Activated CD4-positive, alpha-beta T cell treated with anti-CD3 and anti-CD28 coated beads, Interleukin-2, amount 10 ng/mL, durations not matched to agents 7 days and 5 days (primary cell): ENCODE data around the gene MAML3. TPM values are rescaled to one million over a fixed set of nuclear protein-coding genes. Genes with fewer than 3 reads are reported as not detected.
"Not testable (repeated sequence)": the region's sequence is repeated elsewhere in the genome, so short reads cannot be mapped to it uniquely, and the experiment has no call there.

ENCODE experiments used
- CTCF ChIA-PET: fragments of 350-600 bp; sonication (Branson Sonifier 250); formaldehyde crosslinking; loops from one replicate; lab custom pipeline; 2021; ENCODE audit warnings: antibody characterized with exemption; lab: Charles Lee
- POLR2A ChIA-PET: fragments of 350-600 bp; sonication (Branson Sonifier 250); formaldehyde crosslinking; loops from one replicate; lab custom pipeline; 2021; ENCODE audit warnings: antibody characterized with exemption; lab: Charles Lee
- DNase-seq: peaks from one replicate; pipeline ENCODE4 v3.0.0-alpha.2; 2020
- H3K27ac Mint-ChIP-seq: one replicate; pipeline ENCODE4 v1.8.0; 2021; ENCODE audit warnings: mild to moderate bottlenecking, moderate library complexity, mixed read lengths
- H3K27me3 Mint-ChIP-seq: one replicate; pipeline ENCODE4 v1.8.0; 2021; ENCODE audit warnings: mixed read lengths
- H3K36me3 Mint-ChIP-seq: one replicate; pipeline ENCODE4 v1.8.0; 2021; ENCODE audit warnings: low read depth, mixed read lengths
- H3K4me1 Mint-ChIP-seq: one replicate; pipeline ENCODE4 v1.8.0; 2021; ENCODE audit warnings: mixed read lengths
- H3K4me3 Mint-ChIP-seq: one replicate; pipeline ENCODE4 v1.8.0; 2021; ENCODE audit warnings: mild to moderate bottlenecking, moderate library complexity, mixed read lengths
- H3K9me3 Mint-ChIP-seq: one replicate; pipeline ENCODE4 v1.8.0; 2021; ENCODE audit warnings: mixed read lengths
- total RNA-seq, 2 experiments: library from RNA; stranded (reverse); gene quantifications; one replicate each; pipeline ENCODE4 v1.2.3, GENCODE V29; 2021

The MAML3 gene
- total RNA-seq, 2 experiments from 2014 or later = 2.0 to 2.2 TPM

DNA sequence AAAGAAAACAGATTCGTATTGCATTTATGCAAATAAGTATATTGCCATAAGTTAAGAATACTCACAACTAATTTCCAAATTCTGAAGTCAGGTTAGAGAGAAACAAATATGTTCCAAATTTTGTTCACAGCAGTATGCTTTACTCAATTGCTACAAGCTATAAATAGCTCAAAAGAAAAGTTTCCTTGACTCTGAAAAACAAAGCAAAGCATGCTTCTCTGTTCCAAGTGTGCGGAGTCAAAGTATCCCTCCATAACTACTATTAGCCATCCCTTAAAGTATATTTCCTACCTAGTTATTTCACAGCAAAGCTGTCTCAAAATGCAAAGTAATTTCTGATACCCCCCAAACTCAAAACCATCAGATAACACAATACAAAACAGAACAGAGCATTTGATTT, 441.1 kb downstream of the MAML3 start:
- H3K9me3 Mint-ChIP-seq = peaks cover 3% of the 10 kb centered on the region
- no peak for DNase-seq
- POLR2A ChIA-PET = no interaction called here

DNA sequence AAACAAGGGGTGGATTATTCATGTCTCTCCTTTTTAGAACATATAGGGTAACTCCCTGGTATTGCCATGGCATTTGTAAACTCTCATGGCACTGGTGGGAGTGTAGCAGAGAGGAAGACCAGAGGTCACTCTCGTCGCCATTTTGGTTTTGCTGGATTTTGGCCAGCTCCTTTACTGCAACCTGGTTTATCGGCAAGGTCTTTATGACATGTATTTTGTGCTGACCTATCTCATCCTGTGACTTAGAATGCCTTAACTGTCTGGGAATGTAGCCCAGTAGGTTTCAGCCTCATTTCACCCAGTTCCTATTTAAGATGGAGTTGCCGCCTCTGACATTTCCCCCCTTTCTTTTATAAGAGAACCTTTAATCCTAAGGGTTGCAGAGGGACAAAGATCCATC, 442.5 kb downstream of the MAML3 start:
- ChIA-PET CTCF (interaction anchor here (1.6 kb wide), 1 partner anchor 21 kb away, joined by 3 read pairs; no protein-coding TSS in a partner anchor), POLR2A (no interaction called here)

More for the DNA sequence above, 441.1 kb downstream of the MAML3 start:
- CTCF ChIA-PET = no interaction called here
- no peak overlapping the region for H3K27ac Mint-ChIP-seq
- H3K4me1 Mint-ChIP-seq = no peaks in the 10 kb centered on the region
- peaks cover 6% of the 10 kb centered on the region for H3K36me3 Mint-ChIP-seq
- H3K4me3 Mint-ChIP-seq = no peak overlapping the region
- H3K27me3 Mint-ChIP-seq = no peaks in the 10 kb centered on the region

DNA sequence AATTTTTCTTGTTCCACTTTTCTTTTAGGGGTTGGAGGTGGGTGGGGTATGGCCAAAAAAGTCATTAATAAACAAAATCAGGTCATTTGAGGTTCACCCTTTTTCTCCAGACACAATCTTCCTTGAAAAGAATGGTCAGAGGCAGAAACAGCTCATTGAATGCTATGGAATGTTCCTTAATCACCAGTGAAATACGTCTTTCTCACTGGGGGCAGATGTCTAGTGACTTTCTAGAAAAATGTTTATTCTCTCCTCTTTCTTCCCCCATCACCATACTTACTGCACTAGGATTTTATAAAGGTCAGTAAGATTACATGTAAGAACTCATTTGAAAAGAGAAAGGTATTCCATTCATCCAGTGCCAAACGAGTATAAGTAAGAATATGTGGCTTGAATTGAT, 443.9 kb downstream of the MAML3 start:
- no peak for DNase-seq
- peaks cover 17% of the 10 kb centered on the region for H3K36me3 Mint-ChIP-seq
- CTCF ChIA-PET = interaction anchor here (0.6 to 1.9 kb wide), 3 partner anchors 10 to 95 kb away, joined by 4 to 5 read pairs (median 4); no protein-coding TSS in a partner anchor
- no peaks in the 10 kb centered on the region for H3K4me1 Mint-ChIP-seq
- H3K4me3 Mint-ChIP-seq = no peak overlapping the region
- H3K27me3 Mint-ChIP-seq = no peaks in the 10 kb centered on the region
- H3K27ac Mint-ChIP-seq = no peak overlapping the region
- peaks cover 4% of the 10 kb centered on the region for H3K9me3 Mint-ChIP-seq
- POLR2A ChIA-PET = no interaction called here

More for the DNA sequence above, 442.5 kb downstream of the MAML3 start:
- H3K27me3 Mint-ChIP-seq = no peaks in the 10 kb centered on the region
- DNase-seq = no peak
- no peak overlapping the region for H3K4me3 Mint-ChIP-seq
- peaks cover 4% of the 10 kb centered on the region for H3K9me3 Mint-ChIP-seq
- no peak overlapping the region for H3K27ac Mint-ChIP-seq
- no peaks in the 10 kb centered on the region for H3K4me1 Mint-ChIP-seq
- peaks cover 7% of the 10 kb centered on the region for H3K36me3 Mint-ChIP-seq

DNA sequence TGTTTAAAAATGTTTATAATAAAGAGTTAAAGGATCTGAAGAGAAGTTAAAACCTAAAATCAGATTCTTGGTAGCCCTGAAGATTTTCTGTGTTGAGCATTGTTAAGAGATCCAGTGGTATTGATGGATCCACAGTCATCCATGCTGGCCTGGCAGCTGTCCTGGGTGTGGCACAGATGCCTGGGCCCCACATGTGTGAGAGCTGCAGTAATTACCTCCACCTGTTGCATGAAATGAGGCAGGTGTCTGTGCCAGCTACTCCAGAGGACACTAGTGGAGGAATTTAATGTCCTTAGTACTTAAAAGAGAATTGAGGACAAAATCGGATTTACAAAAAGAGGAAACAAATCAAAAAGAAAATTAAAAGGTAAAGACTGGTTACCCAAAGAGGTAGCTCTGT, 444.3 kb downstream of the MAML3 start:
- H3K27ac Mint-ChIP-seq = no peak overlapping the region
- CTCF ChIA-PET = interaction anchor here (0.6 to 1.9 kb wide), 3 partner anchors 9 to 95 kb away, joined by 4 to 5 read pairs (median 4); no protein-coding TSS in a partner anchor
- no peak for DNase-seq
- H3K4me1 Mint-ChIP-seq = no peaks in the 10 kb centered on the region
- H3K36me3 Mint-ChIP-seq = peaks cover 18% of the 10 kb centered on the region
- H3K27me3 Mint-ChIP-seq = no peaks in the 10 kb centered on the region
- H3K9me3 Mint-ChIP-seq = peaks cover 4% of the 10 kb centered on the region
- POLR2A ChIA-PET = no interaction called here
- H3K4me3 Mint-ChIP-seq = no peak overlapping the region

DNA sequence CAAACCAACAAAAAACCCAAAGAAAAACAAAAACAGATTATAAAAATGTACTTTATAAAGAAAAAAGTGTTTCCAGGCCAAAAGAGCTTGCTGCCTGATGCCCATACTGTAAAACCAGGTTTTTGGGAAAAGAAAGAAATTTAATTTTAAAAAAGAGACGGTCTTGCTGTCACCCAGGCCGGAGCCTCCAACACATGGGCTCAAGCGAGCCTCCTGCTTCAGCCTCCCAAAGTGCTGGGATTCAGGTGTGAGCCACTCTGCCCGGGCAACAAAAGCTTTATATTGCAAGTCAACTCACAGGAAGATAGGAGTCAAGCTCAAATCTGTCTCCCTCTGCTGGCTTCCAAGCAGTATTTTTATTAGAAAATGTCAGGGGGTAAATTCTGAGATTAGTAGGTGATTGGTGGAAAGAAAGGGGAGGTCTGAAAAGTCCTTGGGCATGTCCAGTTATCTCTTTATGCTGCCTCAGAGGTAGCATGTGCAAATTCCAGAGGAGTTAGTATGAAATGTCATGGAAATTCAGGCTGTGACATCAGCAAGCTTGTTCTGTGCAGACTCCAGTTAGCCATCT, 449.0 kb downstream of the MAML3 start:
- H3K27ac Mint-ChIP-seq = no peak overlapping the region
- CTCF ChIA-PET = interaction anchor here (0.5 to 1.5 kb wide), 7 partner anchors 11 to 260 kb away, joined by 3 to 4 read pairs (median 3); no protein-coding TSS in a partner anchor
- POLR2A ChIA-PET = no interaction called here

DNA sequence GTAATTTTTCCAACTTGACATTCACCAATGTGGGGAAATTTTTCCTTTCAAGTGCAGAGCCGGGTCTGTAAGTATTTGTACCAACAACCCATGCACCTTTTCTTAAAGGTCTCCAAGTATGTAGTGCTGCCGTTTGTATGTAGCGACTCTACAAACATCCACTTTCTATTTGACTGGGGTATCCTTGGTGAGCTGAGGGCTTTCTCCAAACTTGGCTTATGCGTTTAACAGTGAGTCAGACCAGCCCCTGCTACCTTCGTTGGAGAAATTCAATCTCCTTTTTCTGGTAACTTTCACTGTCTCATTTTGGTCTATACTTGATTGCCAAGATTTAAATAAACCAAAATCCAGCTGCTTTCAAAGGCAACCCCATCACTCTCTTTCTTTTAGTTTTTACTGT, 453.4 kb downstream of the MAML3 start:
- Mint-ChIP-seq H3K36me3 (peaks cover 39% of the 10 kb centered on the region), H3K27me3 (no peaks in the 10 kb centered on the region), H3K27ac (no peak overlapping the region), H3K4me3 (no peak overlapping the region), H3K9me3 (peaks cover 5% of the 10 kb centered on the region), H3K4me1 (peaks cover 3% of the 10 kb centered on the region)
- DNase-seq = no peak
- CTCF ChIA-PET = interaction anchor here (1.4 to 1.7 kb wide), 3 partner anchors 10 to 34 kb away, joined by 3 to 5 read pairs (median 4); no protein-coding TSS in a partner anchor
- POLR2A ChIA-PET = no interaction called here

More for the DNA sequence above, 449.0 kb downstream of the MAML3 start:
- Mint-ChIP-seq H3K9me3 (peaks cover 4% of the 10 kb centered on the region), H3K4me3 (no peak overlapping the region), H3K4me1 (no peaks in the 10 kb centered on the region), H3K27me3 (no peaks in the 10 kb centered on the region), H3K36me3 (peaks cover 36% of the 10 kb centered on the region)
- no peak for DNase-seq

DNA sequence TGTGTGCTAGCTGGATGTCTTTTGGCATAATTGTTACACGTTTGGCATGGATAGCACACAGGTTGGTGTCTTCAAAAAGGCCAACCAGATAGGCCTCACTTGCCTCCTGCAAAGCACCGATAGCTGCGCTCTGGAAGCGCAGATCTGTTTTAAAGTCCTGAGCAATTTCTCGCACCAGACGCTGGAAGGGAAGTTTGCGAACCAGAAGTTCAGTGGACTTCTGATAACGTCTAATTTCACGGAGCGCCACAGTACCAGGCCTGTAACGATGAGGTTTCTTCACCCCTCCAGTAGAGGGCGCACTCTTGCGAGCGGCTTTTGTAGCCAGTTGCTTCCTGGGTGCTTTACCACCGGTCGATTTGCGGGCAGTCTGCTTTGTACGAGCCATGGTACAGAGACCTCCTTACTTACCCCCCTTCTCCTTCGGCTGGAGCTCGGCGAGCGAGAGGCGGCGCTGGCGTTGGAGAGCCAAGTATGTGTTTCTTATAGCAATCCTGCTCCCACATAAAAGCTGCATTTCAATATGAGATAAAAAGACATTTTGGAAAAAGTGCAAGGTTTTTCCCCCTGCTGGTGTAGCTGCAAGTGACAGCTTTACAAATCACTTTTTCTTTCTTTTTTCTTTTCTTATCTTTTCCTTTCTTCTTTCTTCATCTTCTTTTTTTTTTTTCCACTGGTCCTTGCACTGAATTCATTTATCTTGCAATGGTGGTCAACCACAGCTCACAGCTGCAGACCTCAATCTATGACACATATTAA, 455.6 kb downstream of the MAML3 start:
- not testable (repeated sequence) for H3K4me1 Mint-ChIP-seq, H3K9me3 Mint-ChIP-seq, H3K27me3 Mint-ChIP-seq, DNase-seq, H3K4me3 Mint-ChIP-seq
- peak overlapping the region; percentile 46 for H3K27ac Mint-ChIP-seq
- POLR2A ChIA-PET = interaction anchor here (0.6 kb wide), 3 partner anchors 41 to 559 kb away, joined by 3 to 5 read pairs (median 4); no protein-coding TSS in a partner anchor
- H3K36me3 Mint-ChIP-seq = peaks cover 27% of the 10 kb centered on the region
- CTCF ChIA-PET = interaction anchor here (0.5 to 1.6 kb wide), 2 partner anchors 101 to 551 kb away, joined by 3 to 5 read pairs; no protein-coding TSS in a partner anchor

DNA sequence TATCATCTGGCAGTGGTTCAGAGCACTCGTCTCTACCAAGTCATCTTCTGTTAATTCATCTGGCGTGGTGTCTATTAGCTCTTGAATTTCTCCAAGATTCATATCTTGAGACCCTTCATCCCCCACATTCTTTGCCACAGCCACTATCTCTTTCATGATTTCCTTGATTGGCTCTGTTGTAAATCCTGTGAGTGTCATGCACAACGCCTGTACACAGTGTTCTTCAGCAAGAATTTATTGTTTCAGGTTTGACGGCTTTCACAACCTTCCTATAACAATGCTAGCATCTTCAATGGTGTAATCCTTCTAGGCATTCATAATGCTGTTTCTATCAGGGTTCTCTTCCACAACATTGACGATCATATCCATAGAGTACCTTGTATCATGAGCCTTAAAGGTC, 457.5 kb downstream of the MAML3 start:
- Mint-ChIP-seq H3K27ac (no peak overlapping the region), H3K4me3 (no peak overlapping the region), H3K4me1 (peaks cover 3% of the 10 kb centered on the region), H3K9me3 (peaks cover 5% of the 10 kb centered on the region), H3K36me3 (peaks cover 21% of the 10 kb centered on the region), H3K27me3 (no peaks in the 10 kb centered on the region)
- no peak for DNase-seq
- ChIA-PET POLR2A (no interaction called here), CTCF (interaction anchor here (0.6 kb wide), 1 partner anchor 179 kb away, joined by 3 read pairs; no protein-coding TSS in a partner anchor)

DNA sequence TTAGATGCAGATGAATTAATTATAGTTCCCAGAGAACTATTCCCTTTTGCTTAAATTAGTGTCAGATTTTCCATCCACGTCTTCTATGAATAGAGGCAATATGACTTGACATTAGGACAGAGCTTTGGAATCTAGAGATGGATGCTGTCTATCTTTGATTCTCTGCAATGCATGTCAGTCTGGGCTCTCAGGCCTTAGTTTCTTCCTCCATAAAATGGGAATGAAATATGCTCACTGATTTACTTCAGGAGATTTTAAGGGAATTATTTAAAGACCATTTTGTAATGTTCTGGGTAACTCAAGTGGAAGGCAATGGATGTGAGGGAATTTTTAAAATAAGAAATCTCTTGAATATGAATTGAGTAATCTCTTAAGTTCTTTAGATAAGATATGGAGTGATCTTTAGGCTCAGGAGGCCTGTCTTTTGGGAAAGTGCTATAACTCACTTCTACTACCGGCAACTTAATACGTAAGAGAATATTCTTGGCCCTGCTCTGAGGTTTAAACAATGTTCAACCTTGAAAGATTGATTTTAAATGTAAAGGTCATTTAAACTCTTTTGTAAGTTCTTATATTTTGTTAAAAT, 459.4 kb downstream of the MAML3 start:
- DNase-seq = no peak
- no peaks in the 10 kb centered on the region for H3K27me3 Mint-ChIP-seq
- ChIA-PET CTCF (interaction anchor here (0.6 kb wide), 1 partner anchor 10 kb away, joined by 3 read pairs; no protein-coding TSS in a partner anchor), POLR2A (no interaction called here)
- H3K27ac Mint-ChIP-seq = no peak overlapping the region
- peaks cover 3% of the 10 kb centered on the region for H3K4me1 Mint-ChIP-seq
- H3K9me3 Mint-ChIP-seq = peaks cover 5% of the 10 kb centered on the region
- peaks cover 19% of the 10 kb centered on the region for H3K36me3 Mint-ChIP-seq
- H3K4me3 Mint-ChIP-seq = no peak overlapping the region

DNA sequence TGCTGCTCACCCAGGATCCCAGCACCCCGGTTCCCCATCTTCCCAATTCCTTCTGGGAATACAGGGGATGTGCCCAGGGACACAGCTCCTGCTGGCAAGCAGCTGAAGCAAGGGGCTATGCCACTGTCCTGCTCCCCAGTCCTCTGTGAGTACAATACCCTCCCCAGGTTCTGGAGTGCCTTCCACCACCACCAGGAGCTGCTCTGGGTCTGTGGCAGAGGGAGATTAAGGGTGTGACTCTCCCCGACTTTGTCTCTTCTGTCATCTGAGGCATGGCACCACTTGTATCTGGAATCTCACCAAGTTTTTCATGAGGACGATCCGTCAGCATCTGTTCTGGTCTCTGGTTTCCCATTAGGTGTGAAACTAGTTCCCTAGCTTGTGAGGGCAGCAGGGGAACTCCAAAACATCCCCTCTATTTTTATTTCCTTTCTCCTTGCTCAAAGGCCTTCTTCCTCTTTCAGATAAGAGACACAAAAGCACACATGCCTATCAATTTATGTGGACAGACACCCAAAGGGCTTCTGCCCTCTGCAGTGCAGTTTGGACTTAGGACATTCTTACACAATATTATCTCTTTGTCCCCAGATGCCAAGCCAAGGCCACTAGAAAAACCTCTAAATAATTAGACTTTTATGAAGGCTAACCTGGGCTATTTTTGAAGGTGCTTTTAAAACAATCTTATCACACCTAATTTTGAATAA, 461.5 kb downstream of the MAML3 start:
- Mint-ChIP-seq H3K27ac (no peak overlapping the region), H3K9me3 (peaks cover 5% of the 10 kb centered on the region), H3K4me3 (no peak overlapping the region), H3K36me3 (peaks cover 14% of the 10 kb centered on the region), H3K27me3 (no peaks in the 10 kb centered on the region), H3K4me1 (no peaks in the 10 kb centered on the region)
- DNase-seq = no peak
- CTCF ChIA-PET = no interaction called here
- POLR2A ChIA-PET = no interaction called here

DNA sequence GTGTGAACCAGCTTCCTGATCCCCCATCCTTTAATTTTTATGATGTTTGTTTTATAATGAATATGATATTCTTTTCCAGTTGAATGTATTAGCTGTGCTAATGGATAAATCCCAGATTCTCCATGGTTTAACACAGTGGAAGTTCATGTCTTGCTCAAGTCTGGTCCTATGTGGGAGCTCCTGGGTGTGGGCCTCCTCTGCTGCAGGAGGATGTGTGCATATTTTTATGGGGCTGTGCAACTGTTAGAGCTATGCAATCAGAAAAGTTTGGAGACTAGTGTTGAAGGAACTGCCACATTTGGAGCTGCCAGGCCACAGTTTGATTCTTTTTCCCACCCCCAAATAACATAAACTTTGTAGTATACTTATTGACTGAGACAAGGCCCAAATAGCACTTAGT, 463.6 kb downstream of the MAML3 start:
- ChIA-PET POLR2A (interaction anchor here (0.6 kb wide), 1 partner anchor 102 kb away, joined by 3 read pairs; no protein-coding TSS in a partner anchor), CTCF (interaction anchor here (1.1 kb wide), 1 partner anchor 21 kb away, joined by 3 read pairs; no protein-coding TSS in a partner anchor)
- DNase-seq = no peak
- H3K27ac Mint-ChIP-seq = no peak overlapping the region
- no peak overlapping the region for H3K4me3 Mint-ChIP-seq
- H3K36me3 Mint-ChIP-seq = peaks cover 13% of the 10 kb centered on the region
- H3K27me3 Mint-ChIP-seq = no peaks in the 10 kb centered on the region
- peaks cover 4% of the 10 kb centered on the region for H3K4me1 Mint-ChIP-seq
- no peaks in the 10 kb centered on the region for H3K9me3 Mint-ChIP-seq

DNA sequence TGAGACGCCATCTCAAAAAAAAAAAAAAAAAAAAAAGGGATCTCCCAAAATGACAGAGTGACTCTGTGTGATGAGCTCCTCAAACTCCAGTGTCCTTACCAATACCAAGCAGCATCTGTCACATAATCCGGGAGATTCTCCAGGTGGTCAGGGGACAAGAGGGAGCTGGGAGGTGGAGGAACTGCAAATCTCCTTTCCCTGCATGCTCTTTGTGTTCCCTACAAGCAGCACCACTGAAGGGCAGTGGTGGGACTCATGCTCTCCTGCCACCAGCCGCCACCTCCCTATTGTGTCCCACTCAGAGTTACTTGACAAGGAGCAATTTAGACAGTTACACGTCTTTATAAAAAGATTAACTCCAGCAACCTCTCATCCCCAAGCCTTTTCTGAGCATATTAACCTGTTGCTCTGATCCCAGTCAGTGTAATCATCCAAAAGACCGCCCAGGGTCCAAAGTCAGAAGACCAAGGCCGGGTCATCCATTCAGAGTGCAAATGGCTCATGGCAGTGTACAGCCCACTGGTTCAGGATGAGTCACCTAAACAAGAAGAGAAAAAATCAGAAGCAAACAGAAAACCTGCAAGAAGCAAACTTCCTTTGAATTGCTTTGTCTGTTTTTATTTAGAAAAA, 464.8 kb downstream of the MAML3 start:
- CTCF ChIA-PET = interaction anchor here (0.9 kb wide), 1 partner anchor 15 kb away, joined by 3 read pairs; no protein-coding TSS in a partner anchor

More for the DNA sequence above, 464.8 kb downstream of the MAML3 start:
- no peak for DNase-seq
- peaks cover 10% of the 10 kb centered on the region for H3K9me3 Mint-ChIP-seq
- peaks cover 15% of the 10 kb centered on the region for H3K4me1 Mint-ChIP-seq
- POLR2A ChIA-PET = no interaction called here
- peaks cover 24% of the 10 kb centered on the region for H3K36me3 Mint-ChIP-seq
- no peaks in the 10 kb centered on the region for H3K27me3 Mint-ChIP-seq
- H3K27ac Mint-ChIP-seq = no peak overlapping the region
- H3K4me3 Mint-ChIP-seq = no peak overlapping the region
